Measurements from ENCODE around the gene IGF2BP2. TPM values are rescaled to one million over a fixed set of nuclear protein-coding genes. Genes with fewer than 3 reads are reported as not detected.

The IGF2BP2 gene
- polyA plus RNA-seq, 1 experiment: 2.0 TPM

DNA sequence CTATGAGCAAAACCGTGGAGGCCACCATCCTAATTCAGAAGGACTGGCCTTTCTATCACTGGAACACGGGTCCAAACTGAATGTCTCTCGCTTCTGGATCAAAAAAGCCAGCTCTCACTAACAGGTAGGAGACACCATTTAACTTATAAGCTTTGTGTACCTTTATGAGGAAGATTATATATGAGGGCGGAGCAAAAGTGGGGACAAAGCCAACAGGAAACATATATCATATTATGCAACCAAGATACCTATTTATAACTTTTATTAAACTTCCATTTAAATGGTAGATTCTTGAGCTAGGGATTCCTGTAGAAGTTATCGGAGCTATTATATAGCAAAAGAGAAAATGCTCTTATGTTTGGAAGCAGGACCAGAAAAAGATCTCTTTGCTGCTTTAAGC, 78.4 kb downstream of the IGF2BP2 start:
- no peak for DNase-seq (ENCODE audit: low read depth)
- no peak overlapping the region for H3K4me3 ChIP-seq (ENCODE audit: low read depth, low read length)
- H3K36me3 ChIP-seq (ENCODE audit: control insufficient read depth, insufficient read depth, low read length): no peaks in the 10 kb centered on the region
- ChIA-PET CTCF (interaction anchor here (1.1 to 4.4 kb wide), 6 partner anchors 12 to 86 kb away, joined by 4 to 39 read pairs (median 4); no protein-coding TSS in a partner anchor), POLR2A (interaction anchor here (0.5 kb wide), 1 partner anchor 9 kb away, joined by 3 read pairs; no protein-coding TSS in a partner anchor)
- TF ChIP-seq, protein P1, sequence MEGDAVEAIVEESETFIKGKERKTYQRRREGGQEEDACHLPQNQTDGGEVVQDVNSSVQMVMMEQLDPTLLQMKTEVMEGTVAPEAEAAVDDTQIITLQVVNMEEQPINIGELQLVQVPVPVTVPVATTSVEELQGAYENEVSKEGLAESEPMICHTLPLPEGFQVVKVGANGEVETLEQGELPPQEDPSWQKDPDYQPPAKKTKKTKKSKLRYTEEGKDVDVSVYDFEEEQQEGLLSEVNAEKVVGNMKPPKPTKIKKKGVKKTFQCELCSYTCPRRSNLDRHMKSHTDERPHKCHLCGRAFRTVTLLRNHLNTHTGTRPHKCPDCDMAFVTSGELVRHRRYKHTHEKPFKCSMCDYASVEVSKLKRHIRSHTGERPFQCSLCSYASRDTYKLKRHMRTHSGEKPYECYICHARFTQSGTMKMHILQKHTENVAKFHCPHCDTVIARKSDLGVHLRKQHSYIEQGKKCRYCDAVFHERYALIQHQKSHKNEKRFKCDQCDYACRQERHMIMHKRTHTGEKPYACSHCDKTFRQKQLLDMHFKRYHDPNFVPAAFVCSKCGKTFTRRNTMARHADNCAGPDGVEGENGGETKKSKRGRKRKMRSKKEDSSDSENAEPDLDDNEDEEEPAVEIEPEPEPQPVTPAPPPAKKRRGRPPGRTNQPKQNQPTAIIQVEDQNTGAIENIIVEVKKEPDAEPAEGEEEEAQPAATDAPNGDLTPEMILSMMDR (IDR thresholded peaks at IDR 0.05; ENCODE audit: insufficient read depth, low read depth, low read length): no peak
- no peaks in the 10 kb centered on the region for H3K27me3 ChIP-seq (ENCODE audit: control insufficient read depth, insufficient read depth, low read length)

GRCh38 chr3:185744997-185745843, 79.6 kb downstream of the IGF2BP2 start:
- no peaks in the 10 kb centered on the region for H3K36me3 ChIP-seq (ENCODE audit: control insufficient read depth, insufficient read depth, low read length)
- peak; percentile 85 for DNase-seq (ENCODE audit: low read depth)
- POLR2A ChIA-PET: interaction anchor here (0.6 kb wide), 2 partner anchors 10 to 16 kb away, joined by 3 to 9 read pairs; no protein-coding TSS in a partner anchor
- no peaks in the 10 kb centered on the region for H3K27me3 ChIP-seq (ENCODE audit: control insufficient read depth, insufficient read depth, low read length)
- TF ChIP-seq, protein P1 (IDR thresholded peaks at IDR 0.05; ENCODE audit: insufficient read depth, low read depth, low read length): no peak
- CTCF ChIA-PET: interaction anchor here (1.1 to 4.4 kb wide), 5 partner anchors 11 to 85 kb away, joined by 3 to 39 read pairs (median 4); no protein-coding TSS in a partner anchor
- no peak overlapping the region for H3K4me3 ChIP-seq (ENCODE audit: low read depth, low read length)

DNA sequence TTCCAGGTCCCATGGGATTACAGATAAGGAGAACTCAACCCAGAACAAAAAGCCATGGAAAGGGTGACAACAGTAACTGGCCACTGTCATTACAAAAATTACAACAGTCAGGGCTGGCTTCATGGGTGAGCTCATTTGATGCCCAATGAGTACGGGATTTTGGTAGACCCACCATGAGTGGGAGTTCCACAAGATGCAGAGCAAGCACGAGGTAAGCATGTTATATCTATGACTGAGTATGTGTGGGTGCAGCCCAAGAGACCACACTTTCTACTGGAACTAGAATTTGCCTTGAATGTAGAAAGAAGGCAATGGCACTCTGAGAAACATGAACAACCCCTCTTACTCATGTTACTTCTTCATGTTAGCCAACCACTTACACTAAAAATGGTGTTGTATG, 83.3 kb downstream of the IGF2BP2 start:
- TF ChIP-seq, protein P1 (IDR thresholded peaks at IDR 0.05; ENCODE audit: insufficient read depth, low read depth, low read length): no peak
- H3K36me3 ChIP-seq (ENCODE audit: control insufficient read depth, insufficient read depth, low read length): no peaks in the 10 kb centered on the region
- ChIA-PET CTCF (interaction anchor here (2.4 kb wide), 1 partner anchor 81 kb away, joined by 9 read pairs; no protein-coding TSS in a partner anchor), POLR2A (no interaction called here)
- no peaks in the 10 kb centered on the region for H3K27me3 ChIP-seq (ENCODE audit: control insufficient read depth, insufficient read depth, low read length)
- no peak for DNase-seq (ENCODE audit: low read depth)
- no peak overlapping the region for H3K4me3 ChIP-seq (ENCODE audit: low read depth, low read length)

- H3K36me3 ChIP-seq (ENCODE audit: control insufficient read depth, insufficient read depth, low read length): no peaks in the 10 kb centered on the region
- CTCF ChIA-PET: interaction anchor here (2.4 kb wide), 1 partner anchor 80 kb away, joined by 9 read pairs; no protein-coding TSS in a partner anchor
- TF ChIP-seq, protein P1 (IDR thresholded peaks at IDR 0.05; ENCODE audit: insufficient read depth, low read depth, low read length): no peak
- POLR2A ChIA-PET: no interaction called here
- H3K27me3 ChIP-seq (ENCODE audit: control insufficient read depth, insufficient read depth, low read length): no peaks in the 10 kb centered on the region
- no peak for DNase-seq (ENCODE audit: low read depth)
- H3K4me3 ChIP-seq (ENCODE audit: low read depth, low read length): no peak overlapping the region
These were observed 84.7 kb downstream of the IGF2BP2 start for GRCh38 chr3:185740133-185740532.

DNA sequence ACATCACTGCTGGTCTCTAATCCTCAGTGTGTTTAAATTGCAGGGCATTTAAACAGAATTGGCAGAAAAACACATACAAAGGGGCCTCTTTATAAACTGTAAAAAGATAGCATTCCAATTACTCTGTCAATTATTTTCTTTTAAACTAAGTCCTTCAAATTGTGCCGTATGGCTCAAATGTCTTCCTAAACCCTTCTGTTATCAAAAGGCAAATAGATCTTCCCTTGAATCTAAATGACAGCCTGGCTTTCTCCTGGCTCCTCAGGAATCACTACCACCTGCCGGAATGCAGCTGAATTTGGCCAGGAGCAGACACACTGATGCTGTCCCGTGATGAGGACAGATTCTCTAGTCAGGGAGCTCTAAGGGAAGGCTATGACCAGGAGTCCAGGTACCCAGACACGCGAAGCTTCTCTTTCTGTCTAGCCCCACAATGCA, 85.6 kb downstream of the IGF2BP2 start:
- ChIA-PET CTCF (interaction anchor here (0.9 kb wide), 1 partner anchor 25 kb away, joined by 3 read pairs; no protein-coding TSS in a partner anchor), POLR2A (no interaction called here)
- H3K27me3 ChIP-seq (ENCODE audit: control insufficient read depth, insufficient read depth, low read length): no peaks in the 10 kb centered on the region
- H3K36me3 ChIP-seq (ENCODE audit: control insufficient read depth, insufficient read depth, low read length): no peaks in the 10 kb centered on the region
- TF ChIP-seq, protein P1 (IDR thresholded peaks at IDR 0.05; ENCODE audit: insufficient read depth, low read depth, low read length): no peak
- no peak overlapping the region for H3K4me3 ChIP-seq (ENCODE audit: low read depth, low read length)
- no peak for DNase-seq (ENCODE audit: low read depth)
